Measurements from ENCODE around the gene REV3L. TPM values are rescaled to one million over a fixed set of nuclear protein-coding genes. Genes with fewer than 3 reads are reported as not detected.
A peak's percentile ranks its signal among the peaks of the same experiment; 100 is the strongest.

The REV3L gene
- total RNA-seq, 1 donor from 2014 or later: 37.5 TPM

GRCh38 chr6:111379831-111380230, 103.2 kb downstream of the REV3L start:
- DNase-seq: no peak
- H3K9me3 ChIP-seq: no peaks in the 10 kb centered on the region
- no peak overlapping the region for H3K27ac ChIP-seq
- H3K4me3 ChIP-seq: no peak overlapping the region
- TF ChIP-seq CTCF (IDR thresholded peaks at IDR 0.05): no peak
- intact Hi-C loops (cut with DNase I): no loop called here
- peaks cover 74% of the 10 kb centered on the region for H3K36me3 ChIP-seq
- H3K4me1 ChIP-seq: no peaks in the 10 kb centered on the region
- H3K27me3 ChIP-seq: no peaks in the 10 kb centered on the region
- ATAC-seq: no peak

GRCh38 chr6:111379302-111379701, 103.7 kb downstream of the REV3L start:
- Histone ChIP-seq H3K27ac (no peak overlapping the region), H3K36me3 (peaks cover 77% of the 10 kb centered on the region), H3K4me1 (no peaks in the 10 kb centered on the region), H3K27me3 (no peaks in the 10 kb centered on the region), H3K4me3 (no peak overlapping the region), H3K9me3 (no peaks in the 10 kb centered on the region)
- ATAC-seq (no peak), DNase-seq (no peak)
- intact Hi-C loops (cut with DNase I): no loop called here
- no peak for TF ChIP-seq CTCF (IDR thresholded peaks at IDR 0.05)

GRCh38 chr6:111377558-111378120, 105.4 kb downstream of the REV3L start:
- intact Hi-C loops (cut with DNase I): no loop called here
- DNase-seq (no peak), ATAC-seq (no peak)
- H3K27ac ChIP-seq: no peak overlapping the region
- no peaks in the 10 kb centered on the region for H3K9me3 ChIP-seq
- no peak overlapping the region for H3K4me3 ChIP-seq
- no peaks in the 10 kb centered on the region for H3K27me3 ChIP-seq
- H3K36me3 ChIP-seq: peaks cover 81% of the 10 kb centered on the region
- no peak for TF ChIP-seq CTCF (IDR thresholded peaks at IDR 0.05)
- H3K4me1 ChIP-seq: no peaks in the 10 kb centered on the region

DNA sequence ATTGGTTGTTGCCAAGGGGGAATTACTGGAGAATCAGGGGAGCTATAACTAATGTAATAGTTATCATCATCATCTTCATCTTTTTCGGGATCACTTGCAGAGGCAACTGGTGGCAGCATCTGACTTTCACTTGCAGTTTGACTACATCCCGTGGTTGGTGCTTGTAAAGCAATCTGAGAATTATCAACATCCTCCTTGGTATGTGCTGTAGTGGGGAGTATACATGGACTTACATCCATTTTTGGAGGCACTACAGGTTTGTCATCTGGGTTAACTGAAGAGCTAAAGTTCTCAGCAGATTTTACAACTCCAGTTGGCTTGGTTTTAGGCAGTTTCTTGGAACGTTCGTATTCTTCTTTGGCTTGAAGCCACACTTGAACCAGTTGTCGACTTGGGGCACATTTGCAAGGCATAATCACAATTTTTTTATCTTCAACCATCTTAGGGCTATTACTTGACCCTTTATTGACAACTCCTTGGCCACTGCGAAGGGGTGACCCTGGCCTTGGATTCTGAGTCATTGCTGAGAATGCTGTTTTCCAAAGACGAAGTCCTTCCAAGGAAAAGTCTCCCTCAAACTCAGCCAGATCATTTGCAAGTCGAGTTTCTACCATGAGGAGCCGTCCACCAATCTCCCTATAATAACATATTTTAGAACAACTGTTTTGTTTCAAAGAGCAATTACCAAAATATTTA, 115.5 kb downstream of the REV3L start:
- ATAC-seq: no peak
- intact Hi-C loops (cut with DNase I): loop anchor here (10.0 kb wide), 1 partner anchor 287 kb away; no protein-coding TSS in a partner anchor
- Histone ChIP-seq H3K4me1 (no peaks in the 10 kb centered on the region), H3K27me3 (no peaks in the 10 kb centered on the region), H3K4me3 (no peak overlapping the region), H3K36me3 (peaks cover 28% of the 10 kb centered on the region), H3K9me3 (no peaks in the 10 kb centered on the region), H3K27ac (no peak overlapping the region)
- TF ChIP-seq CTCF (IDR thresholded peaks at IDR 0.05): no peak
- DNase-seq: no peak

GRCh38 chr6:111361648-111362047, 121.4 kb downstream of the REV3L start:
- Histone ChIP-seq H3K27ac (no peak overlapping the region), H3K27me3 (no peaks in the 10 kb centered on the region), H3K9me3 (no peaks in the 10 kb centered on the region), H3K36me3 (peaks cover 41% of the 10 kb centered on the region), H3K4me3 (no peak overlapping the region), H3K4me1 (no peaks in the 10 kb centered on the region)
- ATAC-seq: peak; percentile 54
- peak; percentile 42 for TF ChIP-seq CTCF (IDR thresholded peaks at IDR 0.05)
- intact Hi-C loops (cut with DNase I): loop anchor here (10.0 kb wide), 1 partner anchor 293 kb away; no protein-coding TSS in a partner anchor
- DNase-seq: no peak

Data from upper lobe of right lung (tissue), 1 donor.